ENCODE measurements around the gene STX2.
"Not testable (repeated sequence)": the region's sequence is repeated elsewhere in the genome, so short reads cannot be mapped to it uniquely, and the experiment has no call there.

STX2 gene

DNA sequence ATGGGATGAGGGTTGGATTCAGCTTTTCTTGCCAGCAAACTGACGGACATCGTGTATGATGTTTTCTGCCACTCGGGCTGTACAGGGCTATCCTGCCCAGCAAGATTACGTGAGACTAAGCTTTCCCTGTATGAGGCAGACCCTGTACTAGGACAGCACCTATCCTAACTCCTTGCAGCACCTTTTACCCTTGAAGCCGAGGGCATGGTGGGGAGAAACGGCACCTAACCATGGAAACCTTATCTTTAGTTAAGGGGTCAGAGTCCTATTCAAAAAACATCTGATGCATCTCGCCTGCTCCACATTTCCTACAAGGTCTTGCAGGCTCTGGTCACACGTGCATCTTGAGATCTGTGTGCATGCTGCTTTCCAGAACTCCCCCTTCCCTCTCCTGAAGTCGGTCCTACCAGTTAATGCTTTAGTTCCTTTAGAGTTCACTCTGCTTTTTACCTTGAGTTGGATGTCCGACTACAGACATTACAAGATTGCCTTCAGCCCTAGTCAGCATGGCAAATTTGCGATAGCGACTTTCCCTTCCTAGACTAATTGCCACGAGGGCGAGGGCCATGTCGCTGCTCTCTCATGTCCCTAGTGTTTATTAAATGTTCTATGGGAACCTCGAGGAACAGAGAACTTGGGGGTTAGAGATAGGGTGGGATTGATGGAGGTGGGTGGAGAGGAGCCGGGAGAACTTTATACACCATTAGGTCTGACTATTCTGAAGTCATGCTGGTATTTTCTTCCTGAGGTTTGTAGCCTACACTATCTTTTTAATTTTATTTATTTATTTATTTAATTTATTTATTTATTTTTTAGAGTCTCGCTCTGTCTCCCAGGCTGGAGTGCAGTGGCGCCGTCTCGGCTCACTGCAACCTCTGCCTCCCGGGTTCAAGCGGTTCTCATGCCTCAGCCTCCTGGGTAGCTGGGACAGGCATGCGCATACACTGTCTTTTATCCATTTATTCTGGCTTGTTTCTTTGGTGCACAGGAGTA lies 39.4 kb upstream of the STX2 start:
- TF ChIP-seq, protein P1, sequence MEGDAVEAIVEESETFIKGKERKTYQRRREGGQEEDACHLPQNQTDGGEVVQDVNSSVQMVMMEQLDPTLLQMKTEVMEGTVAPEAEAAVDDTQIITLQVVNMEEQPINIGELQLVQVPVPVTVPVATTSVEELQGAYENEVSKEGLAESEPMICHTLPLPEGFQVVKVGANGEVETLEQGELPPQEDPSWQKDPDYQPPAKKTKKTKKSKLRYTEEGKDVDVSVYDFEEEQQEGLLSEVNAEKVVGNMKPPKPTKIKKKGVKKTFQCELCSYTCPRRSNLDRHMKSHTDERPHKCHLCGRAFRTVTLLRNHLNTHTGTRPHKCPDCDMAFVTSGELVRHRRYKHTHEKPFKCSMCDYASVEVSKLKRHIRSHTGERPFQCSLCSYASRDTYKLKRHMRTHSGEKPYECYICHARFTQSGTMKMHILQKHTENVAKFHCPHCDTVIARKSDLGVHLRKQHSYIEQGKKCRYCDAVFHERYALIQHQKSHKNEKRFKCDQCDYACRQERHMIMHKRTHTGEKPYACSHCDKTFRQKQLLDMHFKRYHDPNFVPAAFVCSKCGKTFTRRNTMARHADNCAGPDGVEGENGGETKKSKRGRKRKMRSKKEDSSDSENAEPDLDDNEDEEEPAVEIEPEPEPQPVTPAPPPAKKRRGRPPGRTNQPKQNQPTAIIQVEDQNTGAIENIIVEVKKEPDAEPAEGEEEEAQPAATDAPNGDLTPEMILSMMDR (conservative IDR thresholded peaks at IDR 0.05), result no peak
- no peak overlapping the region for H3K27ac ChIP-seq

DNA sequence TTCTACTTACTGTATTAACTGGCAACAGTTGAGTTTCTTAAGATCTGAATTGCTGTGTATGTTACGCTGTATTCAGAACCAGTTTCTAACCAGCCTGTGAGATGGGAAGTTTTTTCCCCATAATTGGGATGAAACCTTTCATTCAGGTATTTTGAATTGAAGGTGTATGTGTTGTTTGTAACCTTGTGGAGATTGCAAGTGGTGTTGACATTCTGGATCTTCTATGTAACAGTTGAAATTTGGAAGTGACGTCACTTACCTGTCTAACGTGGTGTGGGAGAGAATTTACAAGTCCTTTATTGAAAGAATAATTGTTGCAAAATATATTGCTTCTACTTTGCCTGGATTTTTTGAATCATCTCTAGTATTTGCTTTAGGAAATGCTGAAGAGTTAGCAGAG lies 38.3 kb upstream of the STX2 start:
- no peak overlapping the region for H3K27ac ChIP-seq

DNA sequence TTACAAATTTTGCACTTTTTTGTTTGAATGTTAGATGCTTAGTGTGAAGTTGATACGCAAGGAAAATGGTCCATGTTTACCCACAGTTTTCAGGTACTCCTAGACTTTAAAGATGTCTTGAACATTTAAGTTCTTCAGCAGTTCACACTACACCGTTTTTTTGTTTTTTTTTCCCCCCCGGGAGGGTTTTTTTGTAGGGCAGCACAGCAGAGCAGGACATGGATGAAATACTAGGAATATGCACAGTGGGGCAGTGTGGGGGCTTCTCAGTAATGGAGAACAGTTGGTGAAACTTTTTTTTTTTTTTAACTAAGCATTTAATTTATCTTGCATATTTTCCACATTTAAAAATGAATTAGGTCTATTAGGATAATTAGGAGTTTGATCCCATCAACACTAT lies 37.7 kb upstream of the STX2 start:
- no peak overlapping the region for H3K27ac ChIP-seq
- TF ChIP-seq, protein P1 (conservative IDR thresholded peaks at IDR 0.05), result no peak

More for the DNA sequence above, 38.3 kb upstream of the STX2 start:
- TF ChIP-seq, protein P1 (conservative IDR thresholded peaks at IDR 0.05), result no peak

DNA sequence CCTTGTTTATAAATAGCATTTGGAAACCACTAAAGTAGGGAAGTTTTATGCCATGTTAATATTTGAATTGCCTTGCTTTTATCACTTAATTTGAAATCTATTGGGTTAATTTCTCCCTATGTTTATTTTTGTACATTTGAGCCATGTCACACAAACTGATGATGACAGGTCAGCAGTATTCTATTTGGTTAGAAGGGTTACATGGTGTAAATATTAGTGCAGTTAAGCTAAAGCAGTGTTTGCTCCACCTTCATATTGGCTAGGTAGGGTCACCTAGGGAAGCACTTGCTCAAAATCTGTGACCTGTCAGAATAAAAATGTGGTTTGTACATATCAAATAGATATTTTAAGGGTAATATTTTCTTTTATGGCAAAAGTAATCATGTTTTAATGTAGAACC lies 37.2 kb upstream of the STX2 start:
- no peak overlapping the region for H3K27ac ChIP-seq
- TF ChIP-seq, protein P1 (conservative IDR thresholded peaks at IDR 0.05), result no peak

DNA sequence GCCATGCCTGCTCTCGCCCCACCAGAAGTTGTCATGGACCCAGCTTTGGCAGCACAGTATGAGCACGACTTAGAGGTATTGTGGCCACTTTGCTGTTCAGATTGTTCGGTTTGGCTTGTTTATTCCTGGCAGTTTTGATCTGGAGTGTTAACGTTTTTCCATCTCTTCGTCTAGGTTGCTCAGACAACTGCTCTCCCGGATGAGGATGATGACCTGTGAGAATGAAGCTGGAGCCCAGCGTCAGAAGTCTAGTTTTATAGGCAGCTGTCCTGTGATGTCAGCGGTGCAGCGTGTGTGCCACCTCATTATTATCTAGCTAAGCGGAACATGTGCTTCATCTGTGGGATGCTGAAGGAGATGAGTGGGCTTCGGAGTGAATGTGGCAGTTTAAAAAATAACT lies 36.7 kb upstream of the STX2 start:
- not testable (repeated sequence) for H3K27ac ChIP-seq

DNA sequence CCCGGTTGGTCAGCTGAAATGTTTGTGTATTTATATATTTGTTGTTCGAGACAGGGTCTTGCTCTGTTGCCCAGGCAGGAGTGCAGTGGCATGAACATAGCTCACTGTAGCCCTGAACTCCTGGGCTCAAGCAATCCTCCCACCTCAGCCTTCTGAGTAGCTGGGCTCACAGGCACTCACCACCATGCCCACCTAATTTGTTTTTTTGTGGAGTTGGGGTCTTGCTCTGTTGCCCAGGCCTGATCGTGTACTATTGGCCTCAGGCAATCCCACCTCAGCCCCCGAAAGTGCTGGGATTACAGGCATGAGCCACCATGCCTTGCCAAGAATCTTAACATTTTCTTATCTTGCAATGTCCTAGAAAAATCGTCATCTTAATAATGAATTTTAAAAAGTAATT lies 36.1 kb upstream of the STX2 start:
- no peak overlapping the region for H3K27ac ChIP-seq

DNA sequence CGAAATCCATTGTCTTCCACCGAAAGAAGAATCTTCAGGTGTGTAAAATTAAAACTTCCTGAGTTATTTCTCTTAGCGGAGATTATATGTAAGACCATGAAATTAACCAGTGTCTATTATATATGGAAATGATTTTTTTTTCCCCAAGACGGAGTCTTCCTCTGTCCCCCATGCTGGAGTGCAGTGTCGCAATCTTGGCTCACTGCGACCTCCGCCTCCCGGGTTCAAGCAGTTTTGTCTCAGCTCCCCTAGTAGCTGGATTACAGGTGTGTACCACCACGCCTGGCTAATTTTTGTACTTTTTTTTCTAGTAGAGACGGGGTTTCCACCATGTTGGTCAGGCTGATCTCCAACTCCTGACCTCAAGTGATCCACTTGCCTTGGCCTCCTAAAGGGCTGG lies 35.6 kb upstream of the STX2 start:
- H3K27ac ChIP-seq, result peak overlapping the region; percentile 97; the same call in 1 of the 2 replicates

More for the DNA sequence above, 36.1 kb upstream of the STX2 start:
- TF ChIP-seq, protein P1 (conservative IDR thresholded peaks at IDR 0.05), result no peak

More for the DNA sequence above, 35.6 kb upstream of the STX2 start:
- TF ChIP-seq, protein P1 (conservative IDR thresholded peaks at IDR 0.05), result no peak

All from VCaP (cell line).